Measurements from ENCODE around the gene CCDC121. TPM values are rescaled to one million over a fixed set of nuclear protein-coding genes. Genes with fewer than 3 reads are reported as not detected.
A peak's percentile ranks its signal among the peaks of the same experiment; 100 is the strongest.
"Not testable (repeated sequence)": the region's sequence is repeated elsewhere in the genome, so short reads cannot be mapped to it uniquely, and the experiment has no call there.

The CCDC121 gene
- total RNA-seq, 2 donors from 2014 or later: 3.6 to 4.2 TPM

DNA sequence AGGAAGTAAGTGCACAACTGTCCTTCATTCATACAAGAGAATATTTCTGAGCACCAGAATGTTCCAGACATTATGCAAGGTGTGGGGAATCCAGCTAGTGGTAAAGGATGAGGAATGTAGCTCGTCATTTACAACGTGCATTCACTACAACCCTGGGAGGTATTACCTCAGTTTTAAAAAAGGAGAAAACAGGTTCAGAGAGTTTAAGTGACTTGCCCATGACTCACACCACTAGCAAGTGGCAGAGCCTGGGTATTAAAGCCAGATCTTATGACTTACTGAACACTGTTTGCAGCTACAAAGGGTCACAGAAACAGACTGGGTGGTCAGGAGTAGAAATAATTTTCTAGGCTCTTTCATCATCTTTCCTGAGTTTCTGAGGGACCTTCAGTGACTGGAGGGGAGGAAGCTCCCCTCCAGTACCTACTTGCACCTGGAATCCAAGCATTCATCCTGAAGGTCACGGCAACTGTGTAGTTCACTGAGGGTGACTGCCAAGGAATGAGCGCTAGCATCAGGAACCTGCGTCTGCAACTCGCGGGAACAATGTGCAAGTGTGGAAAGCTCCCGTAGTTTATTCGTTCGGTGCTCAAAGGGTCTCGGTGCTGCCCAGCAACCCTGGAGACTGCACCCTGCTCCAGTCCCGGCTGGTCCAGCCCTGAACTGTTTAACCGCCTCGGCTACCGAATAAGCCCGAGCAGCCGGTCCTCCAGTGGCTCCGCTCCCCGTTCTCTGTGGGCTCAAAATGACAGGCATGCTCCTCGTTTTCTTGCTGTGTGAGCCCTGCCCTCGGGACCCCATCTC lies 647 bp downstream of the CCDC121 start:
- TF ChIP-seq, protein P1, sequence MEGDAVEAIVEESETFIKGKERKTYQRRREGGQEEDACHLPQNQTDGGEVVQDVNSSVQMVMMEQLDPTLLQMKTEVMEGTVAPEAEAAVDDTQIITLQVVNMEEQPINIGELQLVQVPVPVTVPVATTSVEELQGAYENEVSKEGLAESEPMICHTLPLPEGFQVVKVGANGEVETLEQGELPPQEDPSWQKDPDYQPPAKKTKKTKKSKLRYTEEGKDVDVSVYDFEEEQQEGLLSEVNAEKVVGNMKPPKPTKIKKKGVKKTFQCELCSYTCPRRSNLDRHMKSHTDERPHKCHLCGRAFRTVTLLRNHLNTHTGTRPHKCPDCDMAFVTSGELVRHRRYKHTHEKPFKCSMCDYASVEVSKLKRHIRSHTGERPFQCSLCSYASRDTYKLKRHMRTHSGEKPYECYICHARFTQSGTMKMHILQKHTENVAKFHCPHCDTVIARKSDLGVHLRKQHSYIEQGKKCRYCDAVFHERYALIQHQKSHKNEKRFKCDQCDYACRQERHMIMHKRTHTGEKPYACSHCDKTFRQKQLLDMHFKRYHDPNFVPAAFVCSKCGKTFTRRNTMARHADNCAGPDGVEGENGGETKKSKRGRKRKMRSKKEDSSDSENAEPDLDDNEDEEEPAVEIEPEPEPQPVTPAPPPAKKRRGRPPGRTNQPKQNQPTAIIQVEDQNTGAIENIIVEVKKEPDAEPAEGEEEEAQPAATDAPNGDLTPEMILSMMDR (IDR thresholded peaks at IDR 0.05): no peak
- peak overlapping the region; percentile 72 to 85 for H3K27ac ChIP-seq
- DNase-seq (ENCODE audit: low spot score): no peak

DNA sequence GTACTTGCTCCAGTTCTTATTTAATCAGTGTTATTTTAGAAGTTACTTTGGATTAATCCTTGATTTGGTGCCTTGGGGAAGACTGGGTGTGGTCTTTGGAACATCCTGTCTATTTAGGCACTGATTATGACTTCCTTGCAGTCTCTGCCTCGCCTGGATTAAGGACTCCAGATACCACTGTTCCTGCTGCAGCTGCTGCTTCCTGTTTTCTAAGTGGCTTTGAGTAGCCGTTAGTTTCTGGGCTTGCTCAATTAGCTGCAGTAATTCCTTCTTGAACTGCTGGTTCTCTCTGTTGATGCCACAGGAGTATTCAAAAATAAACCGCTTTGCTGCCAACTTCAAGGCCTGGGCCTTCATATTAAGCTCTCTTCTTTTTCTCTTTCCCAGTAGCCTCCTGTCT lies 1.9 kb downstream of the CCDC121 start:
- H3K27me3 ChIP-seq; H3K4me3 ChIP-seq; H3K9me3 ChIP-seq; DNase-seq (ENCODE audit: low spot score): not testable (repeated sequence)
- Histone ChIP-seq H3K27ac (peak overlapping the region in 1 of 2 donors; percentile 32), H3K4me1 (peaks cover 0 to 16% of the 10 kb centered on the region in 2 donors), H3K36me3 (peaks cover 18% of the 10 kb centered on the region)

More for the DNA sequence above, 647 bp downstream of the CCDC121 start:
- H3K9me3 ChIP-seq: no peaks in the 10 kb centered on the region
- H3K36me3 ChIP-seq: peaks cover 6% of the 10 kb centered on the region
- H3K27me3 ChIP-seq: no peaks in the 10 kb centered on the region
- peak overlapping the region; percentile 69 to 78 for H3K4me3 ChIP-seq
- peaks cover 0 to 16% of the 10 kb centered on the region in 2 donors for H3K4me1 ChIP-seq

DNA sequence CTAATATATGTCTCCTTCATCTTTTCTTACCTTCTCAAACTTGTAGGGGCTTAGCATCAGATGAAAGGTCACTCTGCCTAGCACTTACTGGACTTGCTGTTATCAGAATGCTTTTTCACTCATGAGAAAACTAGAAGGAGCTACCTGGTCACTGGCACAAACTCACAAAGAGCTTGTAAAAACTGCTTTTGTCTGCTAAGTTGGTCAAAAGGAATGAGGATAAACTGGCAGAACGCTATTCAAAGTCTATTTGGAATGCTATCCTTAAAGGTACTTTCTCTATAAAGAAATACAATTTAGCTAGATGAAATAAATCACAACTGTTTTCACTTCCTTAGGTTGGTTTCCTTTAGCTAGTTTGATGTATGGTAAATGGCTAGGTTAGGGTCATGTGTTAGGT lies 2.5 kb downstream of the CCDC121 start:
- not testable (repeated sequence) for H3K9me3 ChIP-seq; H3K27me3 ChIP-seq; DNase-seq (ENCODE audit: low spot score); H3K4me3 ChIP-seq
- Histone ChIP-seq H3K36me3 (peaks cover 24% of the 10 kb centered on the region), H3K4me1 (peaks cover 0 to 16% of the 10 kb centered on the region in 2 donors), H3K27ac (peak overlapping the region in 1 of 2 donors; percentile 32)

DNA sequence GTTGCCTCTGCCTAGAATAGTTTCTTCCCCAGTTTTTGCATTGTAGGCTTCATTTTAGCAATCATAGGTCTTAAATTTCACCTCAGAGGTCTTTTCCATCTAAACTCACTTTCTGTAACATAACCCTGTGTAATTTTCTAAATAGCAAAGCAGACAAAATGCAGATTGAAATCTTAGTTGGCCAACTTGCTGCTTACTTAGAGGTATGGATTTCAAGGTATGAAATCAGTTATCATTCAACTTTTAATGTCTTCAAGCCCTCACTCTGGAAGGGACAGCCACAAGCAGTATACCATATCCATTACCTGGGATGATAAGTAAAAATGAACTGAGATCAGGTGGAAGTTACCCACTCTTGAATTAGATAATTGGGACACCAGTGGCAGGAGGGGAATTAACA lies 3.9 kb downstream of the CCDC121 start:
- Histone ChIP-seq H3K36me3 (peaks cover 36% of the 10 kb centered on the region), H3K27me3 (no peaks in the 10 kb centered on the region), H3K4me1 (peaks cover 0 to 14% of the 10 kb centered on the region in 2 donors), H3K4me3 (no peak overlapping the region), H3K9me3 (no peaks in the 10 kb centered on the region), H3K27ac (no peak overlapping the region)
- DNase-seq (ENCODE audit: low spot score): no peak
- TF ChIP-seq, protein P1 (IDR thresholded peaks at IDR 0.05): no peak

DNA sequence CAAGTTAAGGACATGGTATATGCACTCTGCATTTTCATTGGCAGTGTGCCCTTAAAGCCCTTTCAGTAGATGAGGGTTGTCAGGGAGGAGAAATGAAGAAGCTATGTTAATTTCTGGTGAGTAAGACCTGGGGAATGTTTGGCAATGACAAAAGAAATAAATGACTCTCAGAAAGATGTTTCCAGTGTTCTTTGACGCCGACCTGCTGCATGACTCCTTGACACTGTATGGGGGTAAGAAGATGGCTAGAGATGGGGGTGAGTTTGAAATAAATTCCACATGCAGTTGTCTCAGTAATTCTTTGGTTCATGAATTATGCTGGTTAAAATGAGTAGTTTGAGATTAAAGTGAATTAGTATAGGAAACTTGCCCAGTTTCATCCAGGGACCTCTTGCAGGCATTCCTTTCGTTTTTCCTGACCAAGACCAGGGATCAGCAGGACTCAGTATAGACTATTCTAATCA lies 5.9 kb downstream of the CCDC121 start:
- Histone ChIP-seq H3K4me1 (peaks cover 0 to 6% of the 10 kb centered on the region in 2 donors), H3K36me3 (peaks cover 50% of the 10 kb centered on the region), H3K27me3 (no peaks in the 10 kb centered on the region), H3K4me3 (no peak overlapping the region), H3K27ac (no peak overlapping the region), H3K9me3 (no peaks in the 10 kb centered on the region)
- TF ChIP-seq, protein P1 (IDR thresholded peaks at IDR 0.05): no peak
- no peak for DNase-seq (ENCODE audit: low spot score)

DNA sequence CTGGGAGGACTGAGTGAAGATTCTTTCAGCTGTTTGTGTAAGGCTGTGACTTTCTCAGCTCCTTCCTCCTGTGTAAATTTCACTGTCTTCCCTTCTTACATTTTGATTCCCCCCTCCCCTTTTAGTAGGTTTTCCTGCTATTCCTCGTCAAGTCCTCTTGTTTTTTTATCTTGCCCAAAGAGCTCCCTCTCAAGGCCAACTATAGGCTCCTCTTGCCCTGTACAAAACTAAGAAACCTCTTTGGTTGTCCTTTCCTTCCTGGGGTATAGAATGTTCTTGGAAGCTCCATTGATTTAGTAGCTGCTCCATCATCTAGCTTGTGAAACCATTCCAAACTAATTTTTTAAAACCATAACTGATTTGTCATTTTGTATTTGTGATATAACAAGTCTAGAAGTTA lies 7.3 kb downstream of the CCDC121 start:
- H3K27ac ChIP-seq: no peak overlapping the region
- no peak overlapping the region for H3K4me3 ChIP-seq
- peaks cover 64% of the 10 kb centered on the region for H3K36me3 ChIP-seq
- no peaks in the 10 kb centered on the region for H3K27me3 ChIP-seq
- DNase-seq (ENCODE audit: low spot score): no peak
- H3K9me3 ChIP-seq: no peaks in the 10 kb centered on the region
- TF ChIP-seq, protein P1 (IDR thresholded peaks at IDR 0.05): no peak
- no peaks in the 10 kb centered on the region for H3K4me1 ChIP-seq

Measured in right atrium auricular region (tissue), 2 donors.